GM18868 (cell line): ENCODE data around the gene INMT.
"Not testable (repeated sequence)": the region's sequence is repeated elsewhere in the genome, so short reads cannot be mapped to it uniquely, and the experiment has no call there.

Source experiments
- ATAC-seq: cut with Tn5 transposase; IDR thresholded peaks from one replicate; pipeline ENCODE4 v1.9.1; 2021; ENCODE audit warnings: mild to moderate bottlenecking, moderate library complexity; ENCODE audit not compliant: unreplicated experiment

INMT gene

DNA sequence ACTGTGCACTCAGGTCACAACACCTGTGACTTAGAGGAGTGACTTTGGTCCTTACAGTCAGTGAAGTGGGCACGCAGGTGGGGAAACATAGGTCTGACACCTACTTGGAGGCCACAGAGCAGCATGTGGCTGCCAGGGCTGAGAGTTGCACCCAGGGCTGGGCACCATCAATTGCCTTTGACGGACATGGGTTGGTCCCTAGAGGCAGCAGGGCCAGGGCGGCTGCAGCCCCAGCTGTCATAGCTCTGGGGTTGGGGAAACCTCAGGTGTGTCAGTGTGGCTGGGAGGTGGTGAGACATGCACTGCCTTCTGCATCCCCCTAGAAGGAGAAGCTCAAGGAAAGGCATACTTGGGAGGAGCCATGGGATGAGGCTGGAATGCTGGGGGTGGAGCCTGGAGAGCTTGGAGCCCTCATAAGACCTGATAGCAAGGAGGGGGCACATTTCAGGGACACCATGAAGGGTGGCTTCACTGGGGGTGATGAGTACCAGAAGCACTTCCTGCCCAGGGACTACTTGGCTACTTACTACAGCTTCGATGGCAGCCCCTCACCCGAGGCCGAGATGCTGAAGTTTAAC is at the start of gene INMT:
INMT (plus strand) TSS at position 440 of the 578 bp plus-strand sequence; CDS start at position 456, 16 bp downstream.
- ATAC-seq = no peak

DNA sequence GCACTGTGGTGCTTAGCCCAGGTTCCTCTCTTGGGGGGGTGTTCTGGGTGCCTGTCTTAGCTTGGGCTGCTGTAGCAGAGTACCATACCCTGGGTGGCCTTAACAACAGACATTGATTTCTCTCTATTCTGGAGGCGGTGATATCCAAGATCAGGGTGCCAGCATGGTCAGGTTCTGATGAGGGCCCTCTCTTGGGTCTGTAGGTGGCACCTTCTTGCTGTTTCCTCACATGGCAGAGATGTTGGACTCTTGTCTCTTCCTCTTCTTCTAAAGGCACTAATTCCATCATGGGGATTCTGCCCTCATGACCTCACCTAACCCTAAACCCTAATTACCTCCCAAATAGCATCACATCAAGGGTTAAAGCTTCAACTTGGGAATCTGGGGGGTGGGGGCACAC is 49.7 kb upstream of the INMT start:
- ATAC-seq = no peak

DNA sequence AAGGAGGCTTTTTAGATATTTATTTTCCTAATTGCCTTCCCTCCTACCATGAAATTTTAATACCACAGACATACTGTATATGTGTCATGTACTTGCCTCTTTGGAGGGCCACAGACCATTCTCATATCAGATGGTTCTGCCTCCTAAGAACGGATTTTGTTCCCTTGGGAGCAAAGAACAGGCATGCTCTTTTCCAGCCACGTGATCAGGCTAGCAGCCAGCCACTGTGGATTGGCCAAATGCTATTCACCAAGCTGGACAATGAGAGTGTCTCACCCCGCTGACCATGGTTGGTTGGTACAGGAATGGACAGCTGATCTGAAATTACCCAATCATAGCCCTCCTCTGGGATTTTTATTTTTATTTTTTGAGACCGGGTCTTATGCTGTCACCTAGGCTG is 48.2 kb upstream of the INMT start:
- no peak for ATAC-seq

DNA sequence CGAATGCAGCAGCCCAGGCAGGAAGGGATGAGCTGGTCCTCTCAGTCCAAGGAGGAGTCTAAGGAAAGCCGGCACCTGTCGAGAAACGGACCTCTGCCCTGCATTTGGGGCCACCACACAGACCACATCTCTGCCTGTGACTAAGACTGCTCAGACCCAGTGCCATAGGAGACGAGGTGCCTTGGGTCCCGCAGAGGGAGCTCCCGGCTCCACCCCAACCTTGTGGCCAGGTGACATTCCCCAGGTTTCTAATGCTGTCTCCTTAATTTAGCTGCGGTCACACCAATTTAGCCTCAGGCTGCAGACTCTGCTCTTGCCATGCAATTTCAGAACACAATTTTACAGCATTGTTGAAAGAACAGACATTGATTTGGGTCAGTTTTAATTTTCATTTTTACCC is 46.9 kb upstream of the INMT start:
- ATAC-seq = no peak

DNA sequence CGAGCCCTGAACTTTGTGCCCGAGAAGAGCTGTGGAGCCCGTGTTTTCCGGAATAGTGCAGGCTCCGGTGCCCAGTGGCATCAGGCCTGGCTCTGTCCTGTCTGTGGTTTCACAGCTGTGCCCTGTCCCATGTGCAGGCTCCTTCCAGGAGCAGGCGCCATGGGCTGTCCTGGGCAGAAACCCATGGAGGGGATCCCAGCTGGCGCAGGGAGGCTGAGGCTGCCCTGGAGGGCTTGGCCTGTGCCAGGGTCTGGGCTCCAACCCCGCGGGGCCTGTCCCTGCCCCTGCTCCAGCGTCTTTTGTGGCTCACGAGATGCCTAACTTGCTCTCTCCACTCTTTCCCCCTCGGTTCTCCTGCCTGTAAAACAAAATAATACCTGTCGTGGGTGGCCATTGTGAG is 46.3 kb upstream of the INMT start:
- ATAC-seq = no peak

DNA sequence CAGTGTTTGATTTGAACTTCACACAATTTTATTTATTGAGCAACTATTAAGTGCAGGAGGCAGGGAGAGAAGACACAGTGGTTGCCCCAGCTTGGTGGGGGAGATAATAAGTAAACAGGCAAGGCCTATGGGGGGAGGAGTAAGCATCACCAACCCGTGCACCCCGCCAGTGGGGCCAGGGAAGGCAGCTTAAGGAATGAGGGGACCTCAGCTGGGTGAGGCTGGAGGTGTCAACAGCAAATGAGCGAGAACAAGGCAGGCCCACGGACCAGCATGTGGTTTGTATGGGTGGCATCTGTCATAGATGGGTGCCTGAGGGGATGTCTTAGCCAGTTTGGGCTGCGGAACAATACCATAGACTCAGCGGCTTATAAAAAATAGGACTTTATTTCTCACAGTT is 45.6 kb upstream of the INMT start:
- no peak for ATAC-seq

DNA sequence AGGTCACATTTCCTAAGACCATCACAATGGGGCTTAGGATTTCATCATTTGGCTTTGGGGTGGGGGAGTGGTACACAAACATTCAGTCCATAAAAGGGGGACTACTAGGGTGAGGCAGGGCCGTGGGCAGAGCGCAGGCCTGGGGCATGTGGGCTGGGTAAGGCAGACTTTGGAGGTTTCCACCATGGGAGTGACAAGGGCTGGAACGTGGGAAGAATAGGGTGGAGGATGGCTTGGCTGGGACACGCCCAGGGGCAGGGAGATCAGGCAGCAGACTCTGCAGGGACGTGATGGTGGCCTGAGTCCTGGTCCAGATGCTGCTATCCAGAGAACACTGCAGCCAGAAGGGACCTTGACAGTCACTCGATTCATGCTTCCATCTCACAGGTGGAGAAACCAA is 45.0 kb upstream of the INMT start:
- ATAC-seq = no peak

DNA sequence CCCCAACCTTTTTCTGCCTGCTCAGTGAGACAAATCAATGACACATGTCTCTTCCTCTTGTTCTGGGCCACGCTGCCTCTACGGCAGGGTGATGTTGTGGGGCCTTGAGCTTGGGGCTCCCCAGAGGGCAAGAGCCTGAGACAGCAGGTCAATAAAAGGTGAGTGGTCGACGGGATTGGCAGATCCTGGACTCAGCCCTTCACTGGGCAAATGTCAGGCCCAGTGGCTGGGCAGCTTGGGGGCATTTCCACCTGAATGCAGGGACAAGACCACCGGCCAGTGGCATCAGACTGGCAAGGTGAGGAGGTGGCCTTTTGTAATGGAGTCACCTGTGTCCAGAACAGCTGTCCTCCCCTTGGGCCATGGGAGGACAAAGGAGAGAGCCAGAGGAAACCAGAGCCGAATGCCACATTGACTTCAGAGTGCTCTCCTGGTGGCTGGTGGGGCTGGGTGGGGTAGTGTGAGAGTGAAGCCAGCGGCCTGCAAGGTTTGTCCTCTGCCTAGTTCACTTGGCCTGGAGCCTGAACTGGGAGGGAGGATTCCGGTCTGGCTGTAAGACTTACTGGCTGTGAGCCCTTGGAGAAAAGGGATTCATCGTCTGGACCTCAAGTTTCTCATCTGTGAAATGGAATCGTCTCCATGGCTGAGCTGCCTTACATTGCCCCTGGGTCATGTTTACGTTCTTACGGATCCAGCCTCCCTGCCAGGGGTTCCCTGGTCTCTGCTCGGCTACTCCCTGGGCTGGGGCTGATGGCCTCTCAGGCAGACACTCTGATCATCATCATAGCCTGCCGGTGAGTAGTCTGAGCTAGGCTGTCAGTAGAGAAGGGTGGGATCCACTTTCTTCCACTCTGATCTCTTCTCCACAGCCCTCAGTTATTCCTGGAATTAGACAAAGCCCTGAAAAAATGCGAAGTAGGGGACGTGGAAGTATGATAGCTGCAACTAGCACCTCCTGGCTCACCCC is 44.3 kb upstream of the INMT start:
- ATAC-seq = no peak

DNA sequence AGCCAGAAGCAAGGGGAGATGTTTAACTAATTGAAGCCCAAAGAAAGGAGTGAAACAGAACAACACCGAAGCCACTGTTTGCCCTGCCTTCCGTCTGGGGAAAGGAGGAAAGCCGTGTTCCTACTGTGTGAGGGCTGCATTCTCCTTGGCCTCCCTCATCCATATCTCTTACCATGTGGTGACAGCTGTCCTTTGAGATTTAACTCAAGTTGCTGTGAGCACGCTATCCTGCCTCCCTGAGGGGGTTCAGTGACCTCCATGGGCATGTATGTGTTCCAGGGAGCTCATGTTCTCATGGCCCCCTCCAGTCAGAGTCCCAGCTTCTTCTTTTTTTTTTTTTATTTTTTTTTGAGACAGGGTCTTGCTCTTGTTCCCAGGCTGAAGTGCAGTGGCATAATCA is 43.5 kb upstream of the INMT start:
- no peak for ATAC-seq

DNA sequence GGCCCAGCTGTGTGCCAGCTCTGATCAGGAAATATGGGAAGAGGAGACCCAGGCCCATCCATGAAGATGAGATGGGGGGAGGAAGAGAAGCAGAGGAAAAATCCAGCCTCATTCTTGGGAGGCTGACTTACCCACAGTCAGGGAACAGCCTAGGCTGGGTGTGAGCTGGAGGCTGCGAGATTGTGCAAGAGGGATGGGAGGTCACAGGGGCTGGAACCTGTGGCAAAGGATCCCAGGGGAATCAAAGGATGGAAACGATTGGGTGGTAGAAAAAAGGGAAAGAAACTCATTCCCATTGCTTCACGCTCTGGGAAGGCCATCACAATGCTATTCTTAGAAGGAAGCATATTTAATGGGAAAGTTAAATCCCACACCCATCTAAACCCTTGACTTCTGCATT is 43.0 kb upstream of the INMT start:
- ATAC-seq = no peak

DNA sequence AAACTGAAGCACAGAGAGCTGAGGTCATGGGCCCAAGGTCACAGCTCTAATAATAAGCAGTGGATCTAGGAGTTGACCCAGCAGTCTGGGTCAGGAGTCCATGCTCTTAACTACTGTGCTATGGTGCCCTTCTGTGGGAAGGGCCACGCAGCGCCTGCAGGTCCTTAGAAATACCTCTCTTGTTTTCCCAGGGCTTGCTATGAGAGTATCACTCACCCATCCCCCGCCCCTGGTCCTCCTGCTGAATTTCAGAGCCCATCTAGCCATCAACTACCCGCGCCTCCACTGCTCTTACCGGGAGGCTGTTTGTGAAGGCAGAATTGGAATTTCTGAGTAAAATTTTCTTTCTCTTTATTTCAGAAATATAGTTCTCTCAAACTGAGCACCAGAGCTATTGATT is 42.4 kb upstream of the INMT start:
- no peak for ATAC-seq

DNA sequence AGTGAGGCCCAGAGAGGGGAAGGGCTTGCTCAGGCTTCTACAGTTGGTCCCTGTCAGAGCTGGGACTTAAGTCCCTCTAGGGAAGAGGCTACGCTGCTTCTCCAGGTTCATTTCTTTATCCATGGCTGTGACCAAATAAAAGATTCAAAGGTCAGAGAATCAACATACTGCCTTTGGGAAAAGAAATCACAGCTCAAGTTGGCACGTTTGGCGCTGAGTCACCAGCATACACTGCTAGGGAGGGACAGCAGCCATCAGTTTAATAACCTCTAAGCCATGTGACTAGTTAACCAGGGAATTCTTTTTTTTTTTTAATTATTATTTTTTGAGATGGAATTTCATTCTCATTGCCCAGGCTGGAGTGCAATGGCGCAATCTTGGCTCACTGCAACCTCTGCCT is 41.3 kb upstream of the INMT start:
- no peak for ATAC-seq

DNA sequence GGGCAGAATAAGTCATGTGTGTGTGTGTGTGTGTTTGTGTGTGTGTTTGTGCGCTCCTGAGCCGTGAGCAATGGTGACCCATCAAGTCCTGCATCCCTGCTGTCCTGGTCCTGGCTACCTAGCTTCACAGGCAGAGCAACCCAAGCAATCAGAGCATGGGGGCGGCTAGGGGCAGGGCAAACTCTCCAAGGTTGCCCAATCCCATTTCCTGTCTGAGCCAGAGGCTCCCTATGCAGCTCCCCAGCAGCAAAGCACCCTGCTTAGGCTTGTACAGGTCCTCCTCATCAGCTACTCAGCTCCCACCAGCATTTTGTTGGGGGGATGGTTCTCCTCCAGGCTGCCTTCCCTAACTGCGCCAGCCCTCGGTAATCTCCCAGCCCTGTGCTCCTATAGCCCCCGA is 38.5 kb upstream of the INMT start:
- no peak for ATAC-seq

DNA sequence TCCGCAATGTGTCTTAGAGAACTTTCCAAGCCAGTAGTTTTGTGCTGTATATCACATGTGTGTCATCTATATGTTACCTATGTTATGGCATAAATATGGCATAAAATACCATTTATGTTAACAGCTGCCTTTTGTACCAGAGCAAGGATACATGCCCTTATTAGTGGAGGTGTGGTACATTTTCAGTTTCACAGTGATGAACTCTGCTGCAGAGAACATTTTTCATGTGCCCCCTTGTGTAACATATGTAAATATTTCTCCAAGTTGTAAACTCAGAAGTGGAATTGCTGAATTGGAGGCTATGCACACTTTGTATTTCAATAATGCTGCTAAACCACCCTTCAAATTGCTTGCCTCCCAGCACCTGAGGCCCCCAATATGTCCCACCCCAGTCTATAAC is 37.8 kb upstream of the INMT start:
- no peak for ATAC-seq

DNA sequence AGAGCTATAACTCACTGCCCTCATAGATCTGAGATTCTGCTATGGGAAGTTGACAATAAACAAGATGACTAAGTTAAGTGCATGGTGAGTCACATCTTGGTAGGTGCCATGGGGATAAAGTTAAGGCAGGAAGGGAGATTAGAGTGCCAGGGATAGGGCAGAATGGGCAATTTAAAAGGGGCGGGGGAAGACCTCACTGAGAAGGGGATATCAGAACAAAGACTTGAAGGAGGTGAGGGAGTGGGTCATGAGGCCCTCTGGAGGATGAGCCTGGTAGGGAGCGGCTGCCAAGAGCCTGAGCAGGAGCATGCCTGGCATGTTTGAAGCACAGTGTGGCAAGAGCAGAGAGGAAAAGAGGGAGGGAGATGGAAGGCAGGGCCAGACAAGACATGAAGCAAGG is 34.8 kb upstream of the INMT start:
- ATAC-seq = no peak

DNA sequence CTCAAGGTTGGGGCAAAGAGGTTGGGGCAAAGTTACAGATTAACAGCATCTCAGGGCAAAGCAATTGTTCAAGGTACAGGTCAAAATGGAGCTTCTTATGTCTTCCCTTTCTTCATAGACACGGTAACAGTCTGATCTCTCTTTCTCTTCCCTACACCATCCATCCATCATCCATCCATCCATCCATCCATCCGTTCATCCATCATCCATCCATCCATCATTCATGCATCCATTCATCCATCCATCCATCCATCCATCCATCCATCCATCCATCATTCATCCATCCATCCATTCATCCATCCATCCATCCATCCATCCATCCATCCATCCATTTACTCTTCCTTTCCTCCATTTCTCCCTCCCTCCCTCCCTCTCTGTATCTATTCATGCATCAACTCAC is 32.5 kb upstream of the INMT start:
- not testable (repeated sequence) for ATAC-seq

DNA sequence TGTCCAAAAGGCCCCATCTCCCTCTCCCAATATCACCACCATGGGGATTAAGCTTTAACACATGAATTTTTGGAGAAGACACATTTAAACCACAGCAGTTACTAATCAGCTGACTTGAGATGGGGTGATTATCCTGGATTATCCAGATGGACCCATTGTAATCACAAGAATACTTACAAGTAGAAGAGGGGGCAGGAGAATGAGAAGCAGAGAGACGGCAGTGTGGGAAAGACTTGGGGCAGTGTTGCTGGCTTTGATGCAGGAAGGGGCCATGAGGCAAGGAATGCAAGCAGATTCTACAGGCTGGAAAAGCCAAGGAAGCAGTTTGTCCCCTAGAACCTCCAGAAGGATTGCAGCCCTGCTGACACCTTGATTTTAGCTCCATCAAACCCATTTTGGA is 30.7 kb upstream of the INMT start:
- ATAC-seq = no peak

DNA sequence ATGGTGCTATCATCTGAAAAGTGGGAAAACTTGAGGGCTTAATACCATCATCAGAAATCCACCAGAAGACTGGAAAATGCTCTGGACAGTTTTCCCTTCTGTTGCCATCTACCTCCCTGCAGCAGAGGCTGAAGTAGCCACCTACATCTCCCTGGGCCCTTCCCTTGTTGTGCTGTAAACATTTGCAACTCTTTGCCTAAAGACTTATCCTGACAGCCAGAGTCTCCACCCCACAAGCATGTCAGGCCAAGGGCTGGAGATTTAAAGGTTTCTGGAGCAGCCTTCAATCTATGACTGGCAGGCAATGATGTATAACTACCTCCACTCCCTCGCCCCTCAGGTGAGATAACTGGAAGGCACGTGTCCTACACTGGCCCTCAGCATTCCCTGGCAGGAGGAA is 29.7 kb upstream of the INMT start:
- no peak for ATAC-seq

DNA sequence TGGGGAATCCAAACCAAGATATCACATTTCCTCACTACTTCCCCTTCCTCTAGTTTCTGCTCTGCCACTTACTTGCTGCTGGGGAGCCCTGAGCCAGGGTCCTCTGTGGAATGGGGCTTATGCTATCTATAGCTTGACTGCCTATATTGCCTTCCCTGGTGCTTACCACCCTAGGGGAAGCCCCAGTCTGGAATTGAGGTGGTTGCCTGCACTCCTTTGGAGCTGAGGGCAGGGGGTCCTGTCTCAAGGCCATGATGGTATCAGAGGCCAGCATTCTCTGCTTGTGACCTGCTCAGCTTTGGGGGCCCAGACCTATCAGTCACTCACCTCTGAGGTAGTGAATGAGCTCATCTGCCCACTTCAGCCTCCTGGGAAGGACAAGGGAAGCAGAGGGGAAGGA is 29.3 kb upstream of the INMT start:
- no peak for ATAC-seq

DNA sequence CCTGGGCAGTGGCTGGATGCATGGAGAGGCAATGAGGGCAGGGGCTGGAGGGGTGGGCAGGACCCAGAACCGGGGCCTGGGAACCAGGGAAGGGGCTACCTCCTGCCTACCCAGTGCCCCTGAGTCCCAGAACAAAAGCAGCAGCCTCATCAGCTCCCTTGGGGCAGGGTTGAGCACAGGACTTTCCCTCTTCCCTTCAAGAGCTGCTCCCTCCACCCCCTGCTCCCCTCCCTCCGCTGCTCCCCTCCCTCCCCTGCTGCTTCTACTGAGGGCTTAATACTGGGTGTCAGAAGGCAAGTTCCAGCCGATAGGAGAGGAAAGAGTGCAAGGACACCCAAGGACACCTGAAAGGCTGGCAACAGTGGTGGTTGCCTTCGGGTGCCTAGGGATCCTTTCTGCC is 28.2 kb upstream of the INMT start:
- ATAC-seq = no peak

DNA sequence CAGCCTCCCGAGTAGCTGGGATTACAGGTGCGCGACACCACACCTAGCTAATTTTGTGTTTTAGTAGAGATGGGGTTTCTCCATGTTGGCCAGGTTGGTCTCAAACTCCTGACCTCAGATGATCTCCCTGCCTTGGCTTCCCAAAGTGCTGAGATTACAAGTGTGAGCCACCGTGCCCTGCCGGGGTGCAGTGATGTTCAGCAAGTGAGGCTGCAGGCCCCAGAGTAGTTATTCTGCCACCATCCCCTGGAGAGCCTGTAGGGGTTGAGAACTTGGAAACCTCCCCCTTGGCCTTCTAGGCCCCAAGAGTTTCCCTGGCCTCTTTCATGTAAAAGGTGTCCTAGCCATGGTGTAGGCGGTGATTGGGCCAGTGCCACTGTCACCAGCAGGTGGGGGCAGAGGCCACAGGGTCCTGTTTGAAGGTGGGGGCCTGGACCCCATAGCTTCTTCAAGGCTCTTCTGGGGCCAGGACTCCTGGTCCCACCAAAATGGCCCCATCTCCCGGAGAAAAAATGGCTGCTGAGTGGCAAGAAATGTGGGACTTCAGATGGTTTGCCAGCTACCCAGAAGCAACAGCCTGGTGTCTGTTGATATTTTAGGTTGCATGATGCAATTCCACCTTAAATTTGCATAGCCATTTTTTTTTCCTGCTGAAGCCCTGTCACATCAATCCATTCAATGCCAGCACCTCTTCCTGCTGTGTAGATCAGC is 25.5 kb upstream of the INMT start:
- no peak for ATAC-seq
